Skeletal muscle satellite cell (primary cell): ENCODE results near the gene ABLIM2.

Source experiments
- H3K27me3 ChIP-seq: 2 replicates; pipeline ENCODE4 v1.7.0; 2013; ENCODE audit warnings: low read length; ENCODE audit not compliant: control insufficient read depth, insufficient read depth
- H3K36me3 ChIP-seq: 2 replicates; pipeline ENCODE4 v1.7.0; 2013; ENCODE audit warnings: mild to moderate bottlenecking, control low read depth, low read length; ENCODE audit not compliant: insufficient read depth
- H3K4me1 ChIP-seq: 2 replicates; pipeline ENCODE4 v1.7.0; 2013; ENCODE audit warnings: low read length; ENCODE audit not compliant: control insufficient read depth, insufficient read depth
- H3K4me2 ChIP-seq: 2 replicates; pipeline ENCODE4 v1.7.0; 2013; ENCODE audit warnings: mild to moderate bottlenecking, low read length
- H3K4me3 ChIP-seq: 2 replicates; pipeline ENCODE4 v1.7.0; 2013; ENCODE audit warnings: low read length
- H3K9ac ChIP-seq: 2 replicates; pipeline ENCODE4 v1.7.0; 2013; ENCODE audit warnings: mild to moderate bottlenecking, low read depth, low read length, moderate library complexity
- H3K9me3 ChIP-seq: replicated peaks from 2 replicates; pipeline ENCODE4 v1.7.0; 2013; ENCODE audit warnings: mild to moderate bottlenecking, control low read depth, low read length

The ABLIM2 gene

DNA sequence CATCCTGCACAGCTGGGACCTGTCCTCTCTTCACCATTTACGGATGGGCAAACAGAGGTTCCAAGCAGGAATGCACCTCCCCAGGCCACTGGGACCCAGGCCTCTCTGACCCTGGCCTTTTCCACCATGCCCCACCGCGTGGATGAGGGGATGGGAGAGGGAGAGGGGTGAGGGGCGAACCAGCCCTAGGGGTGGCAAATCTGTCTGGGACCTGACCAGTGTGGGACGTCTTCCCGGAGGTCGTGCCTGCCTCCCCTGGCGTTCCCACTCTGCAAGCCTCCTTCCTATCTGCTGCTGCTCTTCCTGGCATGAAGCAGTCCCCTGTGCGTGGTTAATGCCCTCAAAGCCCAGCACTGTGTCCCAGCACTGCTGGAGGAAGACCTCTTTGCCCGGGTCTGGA, 35.9 kb downstream of the ABLIM2 start:
- Histone ChIP-seq H3K4me2 (no peak overlapping the region), H3K36me3 (no peaks in the 10 kb centered on the region), H3K9ac (no peak overlapping the region), H3K9me3 (no peaks in the 10 kb centered on the region), H3K4me1 (no peaks in the 10 kb centered on the region), H3K4me3 (no peak overlapping the region), H3K27me3 (peaks cover 16% of the 10 kb centered on the region)

GRCh38 chr4:8121292-8122015, 37.2 kb downstream of the ABLIM2 start:
- Histone ChIP-seq H3K9ac (no peak overlapping the region), H3K9me3 (no peaks in the 10 kb centered on the region), H3K27me3 (peaks cover 16% of the 10 kb centered on the region), H3K36me3 (no peaks in the 10 kb centered on the region), H3K4me3 (no peak overlapping the region), H3K4me1 (no peaks in the 10 kb centered on the region), H3K4me2 (no peak overlapping the region)

DNA sequence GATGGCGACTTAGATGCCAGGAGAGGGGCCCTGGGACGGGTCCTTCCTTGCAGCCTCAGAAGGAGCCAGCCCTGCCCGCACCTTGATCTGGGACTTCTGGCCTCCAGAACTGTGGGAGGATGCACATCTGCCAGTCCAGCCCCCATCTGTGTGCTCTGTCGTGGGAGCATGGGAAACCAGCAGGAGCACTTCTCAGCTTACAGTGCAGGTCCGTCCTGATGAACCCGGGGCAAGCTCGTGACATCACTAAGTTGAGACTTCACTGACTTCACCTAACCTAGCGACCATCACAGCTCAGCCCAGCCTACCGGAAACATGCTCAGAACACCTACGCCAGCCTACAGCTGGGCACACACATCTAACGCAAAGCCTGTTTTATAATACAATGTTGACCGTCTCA, 38.1 kb downstream of the ABLIM2 start:
- H3K36me3 ChIP-seq = no peaks in the 10 kb centered on the region

GRCh38 chr4:8119877-8120276, 38.7 kb downstream of the ABLIM2 start:
- Histone ChIP-seq H3K4me1 (no peaks in the 10 kb centered on the region), H3K9ac (no peak overlapping the region), H3K36me3 (no peaks in the 10 kb centered on the region), H3K9me3 (no peaks in the 10 kb centered on the region), H3K4me3 (no peak overlapping the region), H3K27me3 (peaks cover 24% of the 10 kb centered on the region), H3K4me2 (no peak overlapping the region)

More for the DNA sequence above, 38.1 kb downstream of the ABLIM2 start:
- Histone ChIP-seq H3K27me3 (peaks cover 21% of the 10 kb centered on the region), H3K9ac (no peak overlapping the region), H3K4me1 (no peaks in the 10 kb centered on the region), H3K4me2 (no peak overlapping the region), H3K4me3 (no peak overlapping the region), H3K9me3 (no peaks in the 10 kb centered on the region)

- peaks cover 25% of the 10 kb centered on the region for H3K27me3 ChIP-seq
- H3K9me3 ChIP-seq = no peaks in the 10 kb centered on the region
- H3K4me2 ChIP-seq = no peak overlapping the region
- H3K4me1 ChIP-seq = no peaks in the 10 kb centered on the region
- H3K4me3 ChIP-seq = no peak overlapping the region
- H3K9ac ChIP-seq = no peak overlapping the region
- no peaks in the 10 kb centered on the region for H3K36me3 ChIP-seq
These were observed 40.1 kb downstream of the ABLIM2 start for GRCh38 chr4:8118531-8118930.

GRCh38 chr4:8118035-8118434, 40.6 kb downstream of the ABLIM2 start:
- H3K9ac ChIP-seq = no peak overlapping the region
- no peak overlapping the region for H3K4me3 ChIP-seq
- no peak overlapping the region for H3K4me2 ChIP-seq
- H3K36me3 ChIP-seq = no peaks in the 10 kb centered on the region
- H3K9me3 ChIP-seq = no peaks in the 10 kb centered on the region
- peaks cover 25% of the 10 kb centered on the region for H3K27me3 ChIP-seq
- no peaks in the 10 kb centered on the region for H3K4me1 ChIP-seq

- Histone ChIP-seq H3K4me3 (no peak overlapping the region), H3K4me2 (no peak overlapping the region), H3K9me3 (no peaks in the 10 kb centered on the region), H3K4me1 (no peaks in the 10 kb centered on the region), H3K27me3 (peaks cover 21% of the 10 kb centered on the region), H3K9ac (no peak overlapping the region), H3K36me3 (no peaks in the 10 kb centered on the region)
These were observed 41.3 kb downstream of the ABLIM2 start for GRCh38 chr4:8117278-8117682.

- Histone ChIP-seq H3K27me3 (peaks cover 26% of the 10 kb centered on the region), H3K4me2 (no peak overlapping the region)
These were observed 42.7 kb downstream of the ABLIM2 start for GRCh38 chr4:8115916-8116315.

GRCh38 chr4:8115203-8115520, 43.5 kb downstream of the ABLIM2 start:
- Histone ChIP-seq H3K4me3 (no peak overlapping the region), H3K36me3 (no peaks in the 10 kb centered on the region), H3K9ac (no peak overlapping the region), H3K9me3 (no peaks in the 10 kb centered on the region), H3K4me2 (no peak overlapping the region), H3K27me3 (peaks cover 24% of the 10 kb centered on the region), H3K4me1 (no peaks in the 10 kb centered on the region)

More at GRCh38 chr4:8115916-8116315, 42.7 kb downstream of the ABLIM2 start:
- no peaks in the 10 kb centered on the region for H3K9me3 ChIP-seq
- H3K9ac ChIP-seq = no peak overlapping the region
- no peak overlapping the region for H3K4me3 ChIP-seq
- no peaks in the 10 kb centered on the region for H3K4me1 ChIP-seq
- no peaks in the 10 kb centered on the region for H3K36me3 ChIP-seq

GRCh38 chr4:8114456-8115202, 44.0 kb downstream of the ABLIM2 start:
- Histone ChIP-seq H3K4me1 (no peaks in the 10 kb centered on the region), H3K9ac (no peak overlapping the region), H3K36me3 (no peaks in the 10 kb centered on the region), H3K9me3 (no peaks in the 10 kb centered on the region), H3K27me3 (peaks cover 26% of the 10 kb centered on the region), H3K4me3 (no peak overlapping the region), H3K4me2 (no peak overlapping the region)

- peaks cover 26% of the 10 kb centered on the region for H3K27me3 ChIP-seq
- H3K36me3 ChIP-seq = no peaks in the 10 kb centered on the region
- no peak overlapping the region for H3K9ac ChIP-seq
- H3K4me2 ChIP-seq = no peak overlapping the region
- H3K9me3 ChIP-seq = no peaks in the 10 kb centered on the region
- H3K4me3 ChIP-seq = no peak overlapping the region
- no peaks in the 10 kb centered on the region for H3K4me1 ChIP-seq
These were observed 44.8 kb downstream of the ABLIM2 start for GRCh38 chr4:8113611-8114377.
